Mesendoderm (in vitro differentiated cells): ENCODE data around the gene HBQ1.

ENCODE experiments used
- DNase-seq: peaks from one replicate; pipeline ENCODE4 v3.0.0; 2013
- H2AK5ac ChIP-seq: 2 replicates; pipeline ENCODE4 v1.6.1; 2013; ENCODE audit warnings: low read length, inconsistent platforms
- H2BK120ac ChIP-seq: 2 replicates; pipeline ENCODE4 v1.6.1; 2013; ENCODE audit warnings: low read depth, mild to moderate bottlenecking, low read length, moderate library complexity, mixed read lengths
- H2BK15ac ChIP-seq: replicated peaks from 2 replicates; pipeline ENCODE4 v1.6.1; 2013; ENCODE audit warnings: low read depth, mild to moderate bottlenecking, moderate library complexity
- H2BK5ac ChIP-seq: 2 replicates; pipeline ENCODE4 v1.6.1; 2013; ENCODE audit warnings: low read length, inconsistent platforms
- H3K18ac ChIP-seq: 2 replicates; pipeline ENCODE4 v1.6.1; 2013; ENCODE audit warnings: mild to moderate bottlenecking, low read length, mixed read lengths
- H3K23ac ChIP-seq: one replicate; pipeline ENCODE4 v1.6.1; 2013; ENCODE audit warnings: low read length
- H3K27ac ChIP-seq: 2 replicates; pipeline ENCODE4 v1.5.1; 2013; ENCODE audit warnings: low read depth, mild to moderate bottlenecking, inconsistent platforms, low read length, moderate library complexity
- H3K27me3 ChIP-seq: 2 replicates; pipeline ENCODE4 v1.6.1; 2013; ENCODE audit warnings: low read length, control low read depth, mild to moderate bottlenecking, inconsistent platforms; ENCODE audit not compliant: insufficient read depth, poor library complexity
- H3K36me3 ChIP-seq: 2 replicates; pipeline ENCODE4 v1.6.1; 2013; ENCODE audit warnings: low read length, inconsistent platforms; ENCODE audit not compliant: control insufficient read depth, insufficient read depth
- H3K4ac ChIP-seq: one replicate; pipeline ENCODE4 v1.6.1; 2013; ENCODE audit warnings: low read depth, mild to moderate bottlenecking, low read length, moderate library complexity
- H3K4me1 ChIP-seq: 2 replicates; pipeline ENCODE4 v1.6.1; 2013; ENCODE audit warnings: low read depth, low read length, inconsistent platforms; ENCODE audit not compliant: control insufficient read depth
- H3K4me2 ChIP-seq: 2 replicates; pipeline ENCODE4 v1.6.1; 2013; ENCODE audit warnings: low read length
- H3K4me3 ChIP-seq: 2 replicates; pipeline ENCODE4 v1.5.1; 2013; ENCODE audit warnings: mild to moderate bottlenecking, low read length
- H3K56ac ChIP-seq: one replicate; pipeline ENCODE4 v1.6.1; 2013; ENCODE audit warnings: low read length
- H3K79me1 ChIP-seq: 2 replicates; pipeline ENCODE4 v1.6.1; 2013; ENCODE audit warnings: low read length, inconsistent platforms
- H3K79me2 ChIP-seq: 2 replicates; pipeline ENCODE4 v1.6.1; 2013; ENCODE audit warnings: mild to moderate bottlenecking, low read length; ENCODE audit not compliant: control insufficient read depth, insufficient read depth
- H3K9ac ChIP-seq: 2 replicates; pipeline ENCODE4 v1.6.1; 2013; ENCODE audit warnings: low read length, inconsistent platforms
- H4K5ac ChIP-seq: one replicate; pipeline ENCODE4 v1.6.1; 2013; ENCODE audit warnings: low read length
- H4K8ac ChIP-seq: one replicate; pipeline ENCODE4 v1.6.1; 2013; ENCODE audit warnings: low read depth, mild to moderate bottlenecking, control low read depth, low read length, moderate library complexity
- WGBS: extraction: QIAGEN DNeasy Blood & Tissue Kit; methylation state at CpG from one replicate; pipeline ENCODE4 v1.1.7; 2013; ENCODE audit warnings: low lambda C conversion rate, missing lambda C conversion rate; ENCODE audit not compliant: insufficient coverage; ENCODE audit errors: extremely low coverage; 5-methylcytosine and 5-hydroxymethylcytosine counted together

Gene HBQ1

GRCh38 chr16:187330-187729, 7.1 kb downstream of the HBQ1 start:
- H3K4me3 ChIP-seq = no peak overlapping the region
- no peak overlapping the region for H2BK15ac ChIP-seq
- H3K4me2 ChIP-seq = no peak overlapping the region
- no peak overlapping the region for H3K4ac ChIP-seq
- H3K27me3 ChIP-seq = no peaks in the 10 kb centered on the region
- no peak for DNase-seq
- no peak overlapping the region for H3K27ac ChIP-seq
- H2BK120ac ChIP-seq = no peak overlapping the region
- no peaks in the 10 kb centered on the region for H3K79me2 ChIP-seq
- H4K5ac ChIP-seq = no peak overlapping the region
- no peak overlapping the region for H3K18ac ChIP-seq
- H3K23ac ChIP-seq = no peak overlapping the region
- no peak overlapping the region for H4K8ac ChIP-seq
- H2BK5ac ChIP-seq = no peak overlapping the region
- H3K79me1 ChIP-seq = peaks cover 7% of the 10 kb centered on the region
- WGBS = no CpG with 5 or more reads among the region's 8 CpGs
- H3K9ac ChIP-seq = no peak overlapping the region
- no peak overlapping the region for H3K56ac ChIP-seq
- H3K4me1 ChIP-seq = no peaks in the 10 kb centered on the region
- peaks cover 24% of the 10 kb centered on the region for H3K36me3 ChIP-seq
- H2AK5ac ChIP-seq = no peak overlapping the region

GRCh38 chr16:188674-189073, 8.4 kb downstream of the HBQ1 start:
- DNase-seq = peak; percentile 46
- Histone ChIP-seq H3K4me3 (no peak overlapping the region), H3K56ac (no peak overlapping the region), H3K79me2 (no peaks in the 10 kb centered on the region), H3K9ac (no peak overlapping the region), H3K4me2 (no peak overlapping the region), H3K36me3 (peaks cover 26% of the 10 kb centered on the region), H4K8ac (no peak overlapping the region), H2AK5ac (no peak overlapping the region), H3K27ac (no peak overlapping the region), H2BK5ac (no peak overlapping the region), H3K23ac (no peak overlapping the region), H3K4me1 (no peaks in the 10 kb centered on the region), H2BK120ac (no peak overlapping the region), H3K4ac (no peak overlapping the region), H4K5ac (no peak overlapping the region), H3K18ac (no peak overlapping the region), H3K79me1 (peaks cover 7% of the 10 kb centered on the region), H2BK15ac (no peak overlapping the region), H3K27me3 (no peaks in the 10 kb centered on the region)
- WGBS = no CpG with 5 or more reads among the region's 8 CpGs

GRCh38 chr16:189604-190186, 9.4 kb downstream of the HBQ1 start:
- Histone ChIP-seq H3K79me2 (no peaks in the 10 kb centered on the region), H3K4me2 (no peak overlapping the region), H3K4me1 (no peaks in the 10 kb centered on the region), H3K79me1 (peaks cover 9% of the 10 kb centered on the region), H3K27ac (no peak overlapping the region), H2AK5ac (no peak overlapping the region), H3K23ac (no peak overlapping the region), H3K4ac (no peak overlapping the region), H3K36me3 (peaks cover 28% of the 10 kb centered on the region), H3K56ac (no peak overlapping the region), H4K5ac (no peak overlapping the region), H3K4me3 (no peak overlapping the region), H3K27me3 (no peaks in the 10 kb centered on the region), H2BK15ac (no peak overlapping the region), H2BK120ac (no peak overlapping the region), H2BK5ac (no peak overlapping the region), H3K18ac (no peak overlapping the region), H4K8ac (no peak overlapping the region), H3K9ac (no peak overlapping the region)
- no CpG with 5 or more reads among the region's 34 CpGs for WGBS
- no peak for DNase-seq

GRCh38 chr16:191831-192230, 11.6 kb downstream of the HBQ1 start:
- H3K23ac ChIP-seq = no peak overlapping the region
- H3K27ac ChIP-seq = no peak overlapping the region
- no peak overlapping the region for H3K4me2 ChIP-seq
- H3K27me3 ChIP-seq = no peaks in the 10 kb centered on the region
- WGBS = no CpG with 5 or more reads among the region's 4 CpGs
- H3K79me1 ChIP-seq = peaks cover 13% of the 10 kb centered on the region
- H2BK5ac ChIP-seq = no peak overlapping the region
- no peak for DNase-seq
- H3K4me1 ChIP-seq = no peaks in the 10 kb centered on the region
- H3K79me2 ChIP-seq = no peaks in the 10 kb centered on the region
- H2BK15ac ChIP-seq = no peak overlapping the region
- no peak overlapping the region for H4K8ac ChIP-seq
- H2AK5ac ChIP-seq = no peak overlapping the region
- no peak overlapping the region for H3K9ac ChIP-seq
- H4K5ac ChIP-seq = no peak overlapping the region
- H3K36me3 ChIP-seq = peaks cover 34% of the 10 kb centered on the region
- no peak overlapping the region for H3K4ac ChIP-seq
- H2BK120ac ChIP-seq = no peak overlapping the region
- H3K56ac ChIP-seq = no peak overlapping the region
- H3K4me3 ChIP-seq = no peak overlapping the region
- no peak overlapping the region for H3K18ac ChIP-seq

- H4K8ac ChIP-seq = no peak overlapping the region
- DNase-seq = no peak
- H2BK5ac ChIP-seq = no peak overlapping the region
- no peak overlapping the region for H2BK15ac ChIP-seq
- WGBS = no CpG with 5 or more reads among the region's 11 CpGs
- H3K23ac ChIP-seq = no peak overlapping the region
- no peak overlapping the region for H3K18ac ChIP-seq
- H3K27me3 ChIP-seq = no peaks in the 10 kb centered on the region
- no peak overlapping the region for H2AK5ac ChIP-seq
- peaks cover 34% of the 10 kb centered on the region for H3K36me3 ChIP-seq
- no peak overlapping the region for H3K27ac ChIP-seq
- no peaks in the 10 kb centered on the region for H3K79me2 ChIP-seq
- H3K4me3 ChIP-seq = no peak overlapping the region
- no peaks in the 10 kb centered on the region for H3K4me1 ChIP-seq
- H3K79me1 ChIP-seq = peaks cover 13% of the 10 kb centered on the region
- H3K4ac ChIP-seq = no peak overlapping the region
- no peak overlapping the region for H4K5ac ChIP-seq
- H3K9ac ChIP-seq = no peak overlapping the region
- no peak overlapping the region for H2BK120ac ChIP-seq
- H3K56ac ChIP-seq = no peak overlapping the region
- H3K4me2 ChIP-seq = no peak overlapping the region
Observed at GRCh38 chr16:192686-193085, 12.4 kb downstream of the HBQ1 start.

GRCh38 chr16:193441-193840, 13.2 kb downstream of the HBQ1 start:
- H3K36me3 ChIP-seq = peaks cover 37% of the 10 kb centered on the region
- no CpG with 5 or more reads among the region's 15 CpGs for WGBS

More at GRCh38 chr16:193441-193840, 13.2 kb downstream of the HBQ1 start:
- H2BK5ac ChIP-seq = no peak overlapping the region
- no peak overlapping the region for H2AK5ac ChIP-seq
- no peak overlapping the region for H4K8ac ChIP-seq
- no peak for DNase-seq
- H3K79me1 ChIP-seq = peaks cover 13% of the 10 kb centered on the region
- H3K23ac ChIP-seq = no peak overlapping the region
- H3K27ac ChIP-seq = no peak overlapping the region
- H3K9ac ChIP-seq = no peak overlapping the region
- no peak overlapping the region for H4K5ac ChIP-seq
- H3K18ac ChIP-seq = no peak overlapping the region
- H3K4ac ChIP-seq = no peak overlapping the region
- H3K4me1 ChIP-seq = no peaks in the 10 kb centered on the region
- no peak overlapping the region for H3K56ac ChIP-seq
- no peaks in the 10 kb centered on the region for H3K27me3 ChIP-seq
- no peak overlapping the region for H2BK15ac ChIP-seq
- H3K4me3 ChIP-seq = no peak overlapping the region
- H2BK120ac ChIP-seq = no peak overlapping the region
- no peaks in the 10 kb centered on the region for H3K79me2 ChIP-seq
- no peak overlapping the region for H3K4me2 ChIP-seq
